IMR-90 (cell line): ENCODE measurements around the gene GCNT2. TPM values are rescaled to one million over a fixed set of nuclear protein-coding genes. Genes with fewer than 3 reads are reported as not detected.

Source experiments
- ATAC-seq: fragments of 200-7000 bp; cut with Tn5 transposase; 2 replicates; pipeline ENCODE4 v1.9.1; 2020; ENCODE audit warnings: low read depth, mild to moderate bottlenecking, moderate library complexity
- BruUV-seq: library from RNA; stranded (reverse); fragments of 400-500 nt; replicated peaks from 2 replicates; lab custom pipeline; 2021; lab: Mats Ljungman, UMichigan
- CTCF ChIA-PET: fragments of 300-600 bp; formaldehyde crosslinking; extraction: SDS; loops from one replicate; lab custom pipeline; 2021; ENCODE audit warnings: antibody characterized with exemption; lab: Yijun Ruan, JAX
- POLR2A ChIA-PET: fragments of 300-600 bp; sonication (Branson Sonifier 250); formaldehyde crosslinking; loops from one replicate; lab custom pipeline; 2022; ENCODE audit warnings: antibody characterized with exemption; ENCODE audit not compliant: unreplicated experiment; lab: Charles Lee
- DNase-seq: peaks from one replicate; pipeline ENCODE4 v3.0.0; 2013
- H2AFZ ChIP-seq: replicated peaks from 2 replicates; pipeline ENCODE3; 2013; ENCODE audit warnings: low read length, mild to moderate bottlenecking; ENCODE audit not compliant: poor library complexity
- H2AK5ac ChIP-seq: 2 replicates; pipeline ENCODE4 v1.6.1; 2013; ENCODE audit warnings: low read depth, low read length, inconsistent platforms
- H2AK9ac ChIP-seq: replicated peaks from 2 replicates; pipeline ENCODE3; 2013; ENCODE audit warnings: mild to moderate bottlenecking, low read depth, low read length, moderate library complexity; ENCODE audit not compliant: poor library complexity
- H2BK120ac ChIP-seq: 2 replicates; pipeline ENCODE4 v1.6.1; 2013; ENCODE audit warnings: low read depth, low read length, inconsistent platforms
- H2BK15ac ChIP-seq: 3 replicates; pipeline ENCODE4 v1.6.1; 2013; ENCODE audit warnings: low read depth, low read length, inconsistent platforms
- H2BK20ac ChIP-seq: 2 replicates; pipeline ENCODE4 v1.6.1; 2013; ENCODE audit warnings: low read depth, mild to moderate bottlenecking, inconsistent platforms, low read length, moderate library complexity
- H2BK5ac ChIP-seq: 2 replicates; pipeline ENCODE4 v1.6.1; 2013; ENCODE audit warnings: mild to moderate bottlenecking, low read depth, low read length, inconsistent platforms; ENCODE audit not compliant: poor library complexity, severe bottlenecking
- H3K14ac ChIP-seq: replicated peaks from 2 replicates; pipeline ENCODE4 v1.6.1; 2013; ENCODE audit warnings: low read depth, low read length, inconsistent platforms
- H3K18ac ChIP-seq: 2 replicates; pipeline ENCODE4 v1.6.1; 2013; ENCODE audit warnings: low read depth, low read length, control low read depth
- H3K23ac ChIP-seq: 2 replicates; pipeline ENCODE4 v1.6.1; 2013; ENCODE audit warnings: low read depth, low read length, inconsistent platforms
- H3K27ac ChIP-seq: 2 replicates; pipeline ENCODE4 v1.5.1; 2013; ENCODE audit warnings: mild to moderate bottlenecking, control low read depth, low read length; ENCODE audit not compliant: insufficient read depth
- H3K27me3 ChIP-seq: 2 replicates; pipeline ENCODE4 v1.6.1; 2013; ENCODE audit warnings: low read length; ENCODE audit not compliant: control insufficient read depth, insufficient read depth
- H3K36me3 ChIP-seq: 2 replicates; pipeline ENCODE4 v1.6.1; 2013; ENCODE audit warnings: low read length, mixed read lengths; ENCODE audit not compliant: control insufficient read depth, insufficient read depth
- H3K4ac ChIP-seq: 2 replicates; pipeline ENCODE4 v1.6.1; 2013; ENCODE audit warnings: low read depth, low read length, inconsistent platforms
- H3K4me1 ChIP-seq: 2 replicates; pipeline ENCODE4 v1.6.1; 2013; ENCODE audit warnings: low read length, mixed read lengths; ENCODE audit not compliant: control insufficient read depth, insufficient read depth
- H3K4me2 ChIP-seq: 2 replicates; pipeline ENCODE4 v1.6.1; 2013; ENCODE audit warnings: low read depth, mild to moderate bottlenecking, control low read depth, low read length, moderate library complexity
- H3K4me3 ChIP-seq: 2 replicates; pipeline ENCODE4 v1.5.1; 2013; ENCODE audit warnings: low read depth, mild to moderate bottlenecking, control low read depth, low read length, moderate library complexity; ENCODE audit not compliant: insufficient read depth
- H3K56ac ChIP-seq: 2 replicates; pipeline ENCODE4 v1.6.1; 2013; ENCODE audit warnings: low read length, inconsistent platforms; ENCODE audit not compliant: insufficient read depth; ENCODE audit errors: extremely low read depth
- H3K79me1 ChIP-seq, 2 experiments: 2 replicates each; pipeline ENCODE4 v1.6.1; 2013; ENCODE audit warnings: low read length in 2 of 2, inconsistent platforms in 1 of 2, low read depth in 1 of 2
- H3K9ac ChIP-seq: 2 replicates; pipeline ENCODE4 v1.6.1; 2013; ENCODE audit warnings: low read depth, low read length, control low read depth
- H3K9me1 ChIP-seq: 2 replicates; pipeline ENCODE4 v1.6.1; 2013; ENCODE audit warnings: low read length, inconsistent platforms; ENCODE audit not compliant: insufficient read depth
- H3K9me3 ChIP-seq: 2 replicates; pipeline ENCODE4 v1.6.1; 2013; ENCODE audit warnings: low read length; ENCODE audit not compliant: control insufficient read depth, insufficient read depth
- H4K20me1 ChIP-seq: 2 replicates; pipeline ENCODE4 v1.6.1; 2013; ENCODE audit warnings: low read length, inconsistent platforms; ENCODE audit not compliant: insufficient read depth
- H4K5ac ChIP-seq: 2 replicates; pipeline ENCODE4 v1.6.1; 2013; ENCODE audit warnings: mild to moderate bottlenecking, low read depth, low read length, control low read depth
- H4K8ac ChIP-seq, 2 experiments: 2 replicates each; pipeline ENCODE4 v1.6.1; 2013; ENCODE audit warnings: low read depth in 2 of 2, low read length in 2 of 2, control low read depth in 1 of 2, inconsistent platforms in 1 of 2
- H4K91ac ChIP-seq: 2 replicates; pipeline ENCODE4 v1.6.1; 2013; ENCODE audit warnings: low read depth, low read length, inconsistent platforms; ENCODE audit not compliant: insufficient read depth
- BHLHE40 ChIP-seq: fragments of 150-350 bp; IDR thresholded peaks from 2 replicates; pipeline ENCODE4 v1.6.1; 2016; ENCODE audit warnings: mild to moderate bottlenecking, low read depth, low read length
- CEBPB ChIP-seq: IDR thresholded peaks from 2 replicates; pipeline ENCODE4 v1.6.1; 2012; ENCODE audit warnings: low read depth, low read length, improper control_type of control experiment
- CHD1 ChIP-seq: IDR thresholded peaks from 2 replicates; pipeline ENCODE4 v1.6.1; 2012; ENCODE audit warnings: low read depth, low read length, improper control_type of control experiment
- ELK1 ChIP-seq: fragments of 150-350 bp; IDR thresholded peaks from 2 replicates; pipeline ENCODE4 v1.6.1; 2016; ENCODE audit warnings: low read depth, mild to moderate bottlenecking, low read length, moderate library complexity, borderline replicate concordance
- FOS ChIP-seq: fragments of 150-350 bp; IDR thresholded peaks from 2 replicates; pipeline ENCODE4 v1.6.1; 2016; ENCODE audit warnings: low read depth, low read length
- MAFK ChIP-seq: IDR thresholded peaks from 2 replicates; pipeline ENCODE4 v1.6.1; 2012; ENCODE audit warnings: low read depth, low read length, improper control_type of control experiment
- POLR2A ChIP-seq: IDR thresholded peaks from 2 replicates; pipeline ENCODE4 v1.6.1; 2012; ENCODE audit warnings: mild to moderate bottlenecking, low read depth, low read length
- RAD21 ChIP-seq: IDR thresholded peaks from 2 replicates; pipeline ENCODE4 v1.6.1; 2012; ENCODE audit warnings: low read length, improper control_type of control experiment
- SMC3 ChIP-seq: fragments of 150-350 bp; IDR thresholded peaks from 2 replicates; pipeline ENCODE4 v1.6.1; 2016; ENCODE audit warnings: low read depth, mild to moderate bottlenecking, antibody characterized with exemption, low read length, moderate library complexity
- WGBS, 2 experiments: methylation state at CpG; one replicate each; pipeline versions ENCODE4 v1.1.5 to v1.1.7; 2013; ENCODE audit warnings: missing lambda C conversion rate in 2 of 2; ENCODE audit not compliant: insufficient read length in 1 of 2; ENCODE audit errors: extremely low coverage in 2 of 2; 5-methylcytosine and 5-hydroxymethylcytosine counted together
- dilution Hi-C: fragments of 300-500 bp; cut with HindIII; formaldehyde crosslinking; loops from one replicate; pipeline ENCODE4 v1.14.3; 2018; ENCODE audit warnings: low sequenced_read_pairs; ENCODE audit not compliant: unreplicated experiment
- in situ Hi-C: fragments of 300-500 bp; cut with MboI; formaldehyde crosslinking; loops from 3 replicates; pipeline ENCODE4 v1.14.3; 2019; ENCODE audit warnings: low sequenced_read_pairs, inconsistent platforms, mixed read lengths
- intact Hi-C: fragments of 100-400 bp; cut with micrococcal nuclease; formaldehyde crosslinking; loops from 2 replicates; pipeline ENCODE4 v1.10.0; 2022
- polyA plus RNA-seq, 3 experiments: library from polyadenylated mRNA; depleted of rRNA; stranded (reverse); fragments of >200 nt; gene quantifications; 2 replicates each; pipeline ENCODE4 v1.2.3, GENCODE V29; 2012; ENCODE audit warnings: low replicate concordance in 1 of 3
- total RNA-seq: library from RNA; depleted of rRNA; stranded (reverse); fragments of >200 nt; gene quantifications from 2 replicates; pipeline ENCODE4 v1.2.3, GENCODE V29; 2012
- TF ChIP-seq, protein P1 (sequence below): fragments of 150-350 bp; IDR thresholded peaks from 2 replicates; pipeline ENCODE4 v1.6.1; 2017; ENCODE audit warnings: mild to moderate bottlenecking, antibody characterized with exemption, low read length, low read depth

The GCNT2 gene
- total and polyA plus RNA-seq, 2 of the 4 experiments (the other 2 are of a cell fraction) = 0.34 to 0.90 TPM

DNA sequence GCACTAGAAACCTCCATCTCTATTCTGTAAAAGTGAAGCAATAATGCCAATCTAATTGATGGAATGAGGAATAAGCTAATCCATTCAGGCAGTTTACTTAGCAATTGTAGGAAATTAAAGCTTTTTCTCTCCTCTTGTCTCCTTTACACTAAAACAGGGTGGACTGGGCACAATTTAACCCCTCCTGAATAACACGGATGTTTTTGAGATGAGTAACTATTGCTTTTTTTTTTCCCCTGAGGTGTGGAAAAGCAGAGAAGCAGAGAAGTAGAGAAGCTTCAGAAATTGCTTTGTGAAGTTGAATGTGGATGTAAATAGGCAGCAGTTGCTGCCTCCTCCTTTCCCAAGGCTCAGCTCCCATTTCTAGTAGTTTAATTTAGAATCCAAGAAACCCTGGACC is 40.0 kb upstream of the GCNT2 start:
- Histone ChIP-seq H2BK120ac (no peak overlapping the region), H3K14ac (no peak overlapping the region), H3K27ac (no peak overlapping the region), H3K18ac (no peak overlapping the region), H2AK5ac (no peak overlapping the region), H4K5ac (no peak overlapping the region), H3K56ac (no peak overlapping the region), H3K9ac (no peak overlapping the region), H3K23ac (no peak overlapping the region), H2BK5ac (no peak overlapping the region), H3K27me3 (no peaks in the 10 kb centered on the region), H3K4me2 (no peak overlapping the region), H2AK9ac (no peak overlapping the region), H3K36me3 (no peaks in the 10 kb centered on the region), H4K91ac (no peak overlapping the region), H3K9me1 (no peaks in the 10 kb centered on the region), H3K4me3 (no peak overlapping the region), H3K9me3 (0 out of 2 replicates have a peak, but pooled peaks cover 1% of the 10 kb centered on the region), H4K8ac (no peak overlapping the region), H2BK20ac (no peak overlapping the region), H2BK15ac (no peak overlapping the region), H3K79me1 (no peaks in the 10 kb centered on the region), H4K20me1 (no peaks in the 10 kb centered on the region), H3K4ac (no peak overlapping the region), H3K4me1 (no peaks in the 10 kb centered on the region), H2AFZ (no peak overlapping the region)
- TF ChIP-seq FOS (no peak), RAD21 (no peak), POLR2A (no peak), SMC3 (no peak), CEBPB (no peak), ELK1 (no peak), BHLHE40 (no peak), CHD1 (no peak), MAFK (no peak)
- TF ChIP-seq, protein P1, sequence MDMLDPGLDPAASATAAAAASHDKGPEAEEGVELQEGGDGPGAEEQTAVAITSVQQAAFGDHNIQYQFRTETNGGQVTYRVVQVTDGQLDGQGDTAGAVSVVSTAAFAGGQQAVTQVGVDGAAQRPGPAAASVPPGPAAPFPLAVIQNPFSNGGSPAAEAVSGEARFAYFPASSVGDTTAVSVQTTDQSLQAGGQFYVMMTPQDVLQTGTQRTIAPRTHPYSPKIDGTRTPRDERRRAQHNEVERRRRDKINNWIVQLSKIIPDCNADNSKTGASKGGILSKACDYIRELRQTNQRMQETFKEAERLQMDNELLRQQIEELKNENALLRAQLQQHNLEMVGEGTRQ = no peak
- POLR2A ChIA-PET = no interaction called here
- no TSS peak for BruUV-seq
- CTCF ChIA-PET = interaction anchor here (0.5 to 1.4 kb wide), 2 partner anchors 283 to 319 kb away, joined by 3 read pairs; no protein-coding TSS in a partner anchor
- ATAC-seq (no peak), DNase-seq (no peak)
- in situ Hi-C loops (loop anchor here (25.0 kb wide), 2 partner anchors 581 to 1081 kb away; no protein-coding TSS in a partner anchor), dilution Hi-C loops (no loop called here), intact Hi-C loops (no loop called here)
- WGBS, 2 experiments = no CpG with 5 or more reads among the region's 1 CpG
